ENCODE results near the gene TNK2.
"Not testable (repeated sequence)": the region's sequence is repeated elsewhere in the genome, so short reads cannot be mapped to it uniquely, and the experiment has no call there.

DNA sequence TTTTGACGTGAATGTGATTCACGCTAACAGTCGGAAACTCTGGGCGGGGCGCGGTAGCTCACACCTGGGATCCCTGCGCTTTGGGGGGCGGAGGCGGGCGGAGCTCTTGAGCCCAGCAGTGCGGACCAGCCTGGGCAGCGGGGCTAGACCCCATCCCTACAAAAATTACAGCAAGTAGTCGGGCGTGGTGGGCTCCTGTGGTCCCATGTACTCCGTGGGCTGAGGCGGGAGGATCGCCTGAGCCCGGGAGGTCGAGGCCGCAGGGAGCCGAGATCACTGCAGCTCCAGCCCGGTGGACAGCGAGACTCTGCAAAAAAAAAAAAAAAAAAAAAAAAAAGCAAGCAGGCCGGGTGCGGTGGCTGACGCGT lies 46.4 kb upstream of the TNK2 start:
- TF ChIP-seq, protein P1, sequence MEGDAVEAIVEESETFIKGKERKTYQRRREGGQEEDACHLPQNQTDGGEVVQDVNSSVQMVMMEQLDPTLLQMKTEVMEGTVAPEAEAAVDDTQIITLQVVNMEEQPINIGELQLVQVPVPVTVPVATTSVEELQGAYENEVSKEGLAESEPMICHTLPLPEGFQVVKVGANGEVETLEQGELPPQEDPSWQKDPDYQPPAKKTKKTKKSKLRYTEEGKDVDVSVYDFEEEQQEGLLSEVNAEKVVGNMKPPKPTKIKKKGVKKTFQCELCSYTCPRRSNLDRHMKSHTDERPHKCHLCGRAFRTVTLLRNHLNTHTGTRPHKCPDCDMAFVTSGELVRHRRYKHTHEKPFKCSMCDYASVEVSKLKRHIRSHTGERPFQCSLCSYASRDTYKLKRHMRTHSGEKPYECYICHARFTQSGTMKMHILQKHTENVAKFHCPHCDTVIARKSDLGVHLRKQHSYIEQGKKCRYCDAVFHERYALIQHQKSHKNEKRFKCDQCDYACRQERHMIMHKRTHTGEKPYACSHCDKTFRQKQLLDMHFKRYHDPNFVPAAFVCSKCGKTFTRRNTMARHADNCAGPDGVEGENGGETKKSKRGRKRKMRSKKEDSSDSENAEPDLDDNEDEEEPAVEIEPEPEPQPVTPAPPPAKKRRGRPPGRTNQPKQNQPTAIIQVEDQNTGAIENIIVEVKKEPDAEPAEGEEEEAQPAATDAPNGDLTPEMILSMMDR (IDR thresholded peaks at IDR 0.05), result not testable (repeated sequence)
- peak; percentile 19; the same call in 1 of the 2 replicates for TF ChIP-seq POLR2AphosphoS5 (IDR thresholded peaks at IDR 0.05; ENCODE audit: low read depth, low read length)

All from Panc1 (cell line).